Lung (tissue), 12 donors: ENCODE results near the gene DCAF8L2. TPM values are rescaled to one million over a fixed set of nuclear protein-coding genes. Genes with fewer than 3 reads are reported as not detected.
"Not testable (repeated sequence)": the region's sequence is repeated elsewhere in the genome, so short reads cannot be mapped to it uniquely, and the experiment has no call there.

Experiments used
- ATAC-seq: fragments of 200-7000 bp; cut with Tn5 transposase; one replicate; pipeline ENCODE4 v1.9.1; 2020; ENCODE audit warnings: moderate number of reproducible peaks; ENCODE audit not compliant: insufficient read depth, low FRiP score
- DNase-seq, 3 donors: peaks; one replicate each; pipeline ENCODE4 v3.0.0-alpha.2; 2013 to 2017
- H3K27ac ChIP-seq, 2 donors: one replicate each; pipeline ENCODE4 v1.5.1; 2013; ENCODE audit warnings: mild to moderate bottlenecking in 2 of 2, moderate library complexity in 2 of 2, control low read depth in 1 of 2, inconsistent platforms in 1 of 2, low read depth in 1 of 2, low read length in 1 of 2
- H3K27me3 ChIP-seq, 3 donors: one replicate each; pipeline ENCODE4 v1.5.1; 2013; ENCODE audit warnings: low read length in 2 of 3; ENCODE audit not compliant: control insufficient read depth in 3 of 3, insufficient read depth in 3 of 3
- H3K36me3 ChIP-seq, 4 donors: one replicate each; pipeline ENCODE4 v1.5.1; 2013; ENCODE audit warnings: low read length in 4 of 4, mild to moderate bottlenecking in 1 of 4, moderate library complexity in 1 of 4; ENCODE audit not compliant: control insufficient read depth in 4 of 4, insufficient read depth in 4 of 4
- H3K4me1 ChIP-seq, 5 donors: one replicate each; pipeline ENCODE4 v1.5.1; 2013; ENCODE audit warnings: low read length in 5 of 5, mild to moderate bottlenecking in 2 of 5, moderate library complexity in 1 of 5; ENCODE audit not compliant: control insufficient read depth in 5 of 5, insufficient read depth in 5 of 5
- H3K4me3 ChIP-seq: one replicate; pipeline ENCODE4 v1.5.1; 2013; ENCODE audit warnings: mild to moderate bottlenecking, control low read depth, moderate library complexity
- H3K9ac ChIP-seq, 2 donors: one replicate each; pipeline ENCODE4 v1.5.1; 2013; ENCODE audit warnings: low read length in 2 of 2, control low read depth in 1 of 2; ENCODE audit not compliant: insufficient read depth in 1 of 2
- H3K9me3 ChIP-seq, 4 donors: one replicate each; pipeline ENCODE4 v1.5.1; 2013; ENCODE audit warnings: low read length in 3 of 4, mild to moderate bottlenecking in 1 of 4, moderate library complexity in 1 of 4; ENCODE audit not compliant: control insufficient read depth in 4 of 4, insufficient read depth in 3 of 4
- WGBS, 2 donors: extraction: QIAGEN DNeasy Blood & Tissue Kit; methylation state at CpG; one replicate each; pipeline ENCODE4 v1.1.7; 2013; 5-methylcytosine and 5-hydroxymethylcytosine counted together
- polyA plus RNA-seq, 2 donors: library from polyadenylated mRNA; stranded (reverse); fragments of 200-250 nt; gene quantifications; one replicate each; pipeline ENCODE4 v1.2.1, GENCODE V29; 2013
- total RNA-seq, 2 donors: library from RNA; depleted of rRNA in 1 of 2; stranded (reverse); fragments of >200 nt in 1 of 2; gene quantifications; one replicate each; pipeline ENCODE4 v1.2.1, GENCODE V29; 2014 to 2021
- TF ChIP-seq, protein P1 (sequence below): IDR thresholded peaks from 2 replicates; pipeline ENCODE4 v1.5.1; 2012; ENCODE audit warnings: mild to moderate bottlenecking; ENCODE audit errors: control extremely low read depth, extremely low read depth
- donor health status: control.
- donor health status: control.
- donor health status: Bipolar disorder and iron deficiency.
- donor health status: healthy.
- donor health status: DM: yes; HTN: yes; CAD: no.

DCAF8L2 gene
- total and polyA plus RNA-seq, 4 donors: not detected

DNA sequence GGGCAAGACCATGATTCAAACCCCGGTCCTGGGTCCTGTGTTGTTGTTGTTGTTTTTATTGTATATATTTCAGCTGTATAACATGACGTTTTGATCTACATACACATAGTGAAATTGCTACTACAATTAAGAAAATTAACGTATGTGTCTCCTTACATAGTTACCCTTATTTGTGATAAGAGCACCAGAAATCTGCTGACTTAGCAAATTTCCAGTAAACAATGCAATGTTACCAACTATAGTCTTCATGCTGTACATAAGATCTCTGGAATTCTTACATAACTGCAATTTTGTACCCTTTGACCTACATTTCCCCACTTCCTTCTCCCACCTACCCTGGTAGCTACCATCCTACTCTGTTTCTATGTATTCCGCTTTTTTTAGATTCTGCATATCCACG lies 141.8 kb downstream of the DCAF8L2 start:
- WGBS, 2 donors: 80 to 93% methylated on average over 5 of the region's 5 CpGs
- TF ChIP-seq, protein P1, sequence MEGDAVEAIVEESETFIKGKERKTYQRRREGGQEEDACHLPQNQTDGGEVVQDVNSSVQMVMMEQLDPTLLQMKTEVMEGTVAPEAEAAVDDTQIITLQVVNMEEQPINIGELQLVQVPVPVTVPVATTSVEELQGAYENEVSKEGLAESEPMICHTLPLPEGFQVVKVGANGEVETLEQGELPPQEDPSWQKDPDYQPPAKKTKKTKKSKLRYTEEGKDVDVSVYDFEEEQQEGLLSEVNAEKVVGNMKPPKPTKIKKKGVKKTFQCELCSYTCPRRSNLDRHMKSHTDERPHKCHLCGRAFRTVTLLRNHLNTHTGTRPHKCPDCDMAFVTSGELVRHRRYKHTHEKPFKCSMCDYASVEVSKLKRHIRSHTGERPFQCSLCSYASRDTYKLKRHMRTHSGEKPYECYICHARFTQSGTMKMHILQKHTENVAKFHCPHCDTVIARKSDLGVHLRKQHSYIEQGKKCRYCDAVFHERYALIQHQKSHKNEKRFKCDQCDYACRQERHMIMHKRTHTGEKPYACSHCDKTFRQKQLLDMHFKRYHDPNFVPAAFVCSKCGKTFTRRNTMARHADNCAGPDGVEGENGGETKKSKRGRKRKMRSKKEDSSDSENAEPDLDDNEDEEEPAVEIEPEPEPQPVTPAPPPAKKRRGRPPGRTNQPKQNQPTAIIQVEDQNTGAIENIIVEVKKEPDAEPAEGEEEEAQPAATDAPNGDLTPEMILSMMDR: no peak
- H3K27ac ChIP-seq: no peak overlapping the region

DNA sequence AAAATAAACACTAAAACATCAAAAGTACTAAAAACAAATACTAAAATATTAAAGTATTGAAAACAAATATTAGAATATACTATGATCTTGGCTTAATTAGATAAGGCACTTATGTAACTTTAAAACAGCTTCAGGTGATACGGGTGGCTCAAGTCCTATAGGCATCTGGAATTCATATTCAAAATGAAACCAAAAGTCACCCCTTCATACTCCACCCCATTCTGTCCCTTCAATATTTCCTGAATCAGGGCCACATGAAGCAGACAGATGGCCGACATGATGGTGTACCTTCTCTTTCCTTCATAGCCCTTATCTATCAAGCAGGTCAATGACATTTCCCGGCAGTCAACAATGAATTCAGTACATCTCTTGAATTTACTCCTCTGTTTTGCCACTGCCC lies 145.8 kb downstream of the DCAF8L2 start:
- Histone ChIP-seq H3K4me3 (no peak overlapping the region), H3K9ac (no peak overlapping the region), H3K27me3 (peaks cover 0 to 3% (median 0%) of the 10 kb centered on the region in 3 donors), H3K27ac (no peak overlapping the region), H3K9me3 (no peaks in the 10 kb centered on the region), H3K36me3 (no peaks in the 10 kb centered on the region), H3K4me1 (no peaks in the 10 kb centered on the region)
- no peak for DNase-seq
- 70 to 72% methylated on average over 3 of the region's 3 CpGs for WGBS, 2 donors
- ATAC-seq: no peak
- TF ChIP-seq, protein P1: no peak

More for the DNA sequence above, 141.8 kb downstream of the DCAF8L2 start:
- ATAC-seq: no peak
- Histone ChIP-seq H3K9me3 (no peaks in the 10 kb centered on the region), H3K27me3 (peaks cover 0 to 2% (median 0%) of the 10 kb centered on the region in 3 donors), H3K4me1 (no peaks in the 10 kb centered on the region), H3K9ac (no peak overlapping the region), H3K36me3 (no peaks in the 10 kb centered on the region), H3K4me3 (no peak overlapping the region)
- no peak for DNase-seq

DNA sequence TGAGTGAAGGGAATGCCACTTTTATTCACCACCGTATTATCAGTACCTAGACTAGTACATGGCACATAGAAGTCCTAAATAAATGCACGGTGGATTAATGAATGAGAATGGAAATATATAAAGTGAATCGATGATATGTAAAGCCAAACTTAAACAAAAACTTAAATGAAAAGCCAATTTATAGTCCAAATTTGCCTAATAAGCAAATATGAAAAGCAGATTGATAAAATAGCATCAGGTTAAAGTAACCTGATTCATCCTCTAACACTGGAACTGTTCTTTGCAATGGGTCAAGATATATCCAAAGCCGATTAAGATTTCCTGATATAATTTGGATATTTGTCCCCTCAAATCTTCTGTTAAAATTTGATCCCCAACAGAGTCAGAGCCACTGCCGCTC lies 150.8 kb downstream of the DCAF8L2 start:
- TF ChIP-seq, protein P1: no peak
- Histone ChIP-seq H3K9me3 (no peaks in the 10 kb centered on the region), H3K9ac (no peak overlapping the region), H3K4me1 (no peaks in the 10 kb centered on the region), H3K27me3 (peaks cover 0 to 3% (median 0%) of the 10 kb centered on the region in 3 donors), H3K36me3 (no peaks in the 10 kb centered on the region), H3K27ac (no peak overlapping the region), H3K4me3 (no peak overlapping the region)
- 81 to 89% methylated on average over 5 of the region's 5 CpGs for whole genome bisulfite sequencing, 2 donors
- DNase-seq (no peak), ATAC-seq (no peak)

DNA sequence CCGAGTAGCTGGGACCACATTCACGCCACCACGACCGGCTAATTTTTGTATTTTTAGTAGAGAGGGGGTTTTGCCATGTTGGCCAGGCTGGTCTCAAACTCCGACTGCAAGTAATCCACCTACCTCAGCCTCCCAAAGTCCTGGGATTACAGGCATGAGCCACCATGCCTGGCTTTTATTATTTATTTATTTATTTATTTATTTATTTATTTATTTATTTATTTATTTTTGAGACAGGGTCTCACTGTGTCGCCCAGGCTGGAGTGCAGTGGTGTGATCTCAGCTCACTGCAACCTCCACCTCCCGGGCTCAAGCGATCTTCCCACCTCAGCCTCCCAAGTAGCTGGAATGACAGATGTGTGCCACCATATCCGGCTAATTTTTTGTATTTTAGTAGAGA lies 153.4 kb downstream of the DCAF8L2 start:
- not testable (repeated sequence) for H3K36me3 ChIP-seq, H3K27me3 ChIP-seq, H3K9ac ChIP-seq, H3K9me3 ChIP-seq, ATAC-seq, H3K27ac ChIP-seq, H3K4me3 ChIP-seq, H3K4me1 ChIP-seq, DNase-seq
- WGBS, 2 donors: 90 to 96% methylated on average over 9 of the region's 9 CpGs
